Stimulated activated CD4-positive, alpha-beta T cell treated with anti-CD3 and anti-CD28 coated beads, Interleukin-15, amount 100 ng/mL, for 48 hours (primary cell): ENCODE results near the gene CST3.
"Not testable (repeated sequence)": the region's sequence is repeated elsewhere in the genome, so short reads cannot be mapped to it uniquely, and the experiment has no call there.

ENCODE experiments used
- DNase-seq, 2 donors: peaks; one replicate each; pipeline ENCODE4 v3.0.0-alpha.2; 2020; ENCODE audit warnings: low read depth in 2 of 2

Gene CST3

GRCh38 chr20:23662276-23662870 is 24.6 kb upstream of the CST3 start:
- DNase-seq, result no peak

GRCh38 chr20:23661002-23661429 is 23.3 kb upstream of the CST3 start:
- no peak for DNase-seq

GRCh38 chr20:23659989-23660837 is 22.5 kb upstream of the CST3 start:
- no peak for DNase-seq

GRCh38 chr20:23659610-23659988 is 21.8 kb upstream of the CST3 start:
- DNase-seq, result not testable (repeated sequence)

GRCh38 chr20:23658989-23659609 is 21.3 kb upstream of the CST3 start:
- no peak for DNase-seq

- no peak for DNase-seq
Measured at GRCh38 chr20:23658336-23658735, 20.6 kb upstream of the CST3 start.

- DNase-seq, result no peak
Measured at GRCh38 chr20:23657202-23657601, 19.4 kb upstream of the CST3 start.

- DNase-seq, result no peak
Measured at GRCh38 chr20:23656372-23656771, 18.6 kb upstream of the CST3 start.

GRCh38 chr20:23655491-23656211 is 17.9 kb upstream of the CST3 start:
- no peak for DNase-seq

GRCh38 chr20:23654717-23655116 is 17.0 kb upstream of the CST3 start:
- DNase-seq, result no peak

GRCh38 chr20:23654000-23654399 is 16.2 kb upstream of the CST3 start:
- DNase-seq, result no peak

GRCh38 chr20:23653400-23653938 is 15.7 kb upstream of the CST3 start:
- DNase-seq, result no peak

GRCh38 chr20:23652926-23653325 is 15.2 kb upstream of the CST3 start:
- no peak for DNase-seq

- DNase-seq, result no peak
Measured at GRCh38 chr20:23652371-23652770, 14.6 kb upstream of the CST3 start.

GRCh38 chr20:23651117-23651516 is 13.4 kb upstream of the CST3 start:
- no peak for DNase-seq

- no peak for DNase-seq
Measured at GRCh38 chr20:23649830-23650417, 12.2 kb upstream of the CST3 start.

GRCh38 chr20:23649242-23649641 is 11.5 kb upstream of the CST3 start:
- no peak for DNase-seq

GRCh38 chr20:23647346-23647745 is 9.6 kb upstream of the CST3 start:
- DNase-seq, result no peak

GRCh38 chr20:23646106-23646873 is 8.5 kb upstream of the CST3 start:
- no peak for DNase-seq

GRCh38 chr20:23645575-23645974 is 7.8 kb upstream of the CST3 start:
- no peak for DNase-seq

GRCh38 chr20:23644164-23644563 is 6.4 kb upstream of the CST3 start:
- DNase-seq, result no peak
